Motor neuron (in vitro differentiated cells): ENCODE results near the gene CHERP. TPM values are rescaled to one million over a fixed set of nuclear protein-coding genes. Genes with fewer than 3 reads are reported as not detected.

Experiments
- ATAC-seq, 8 experiments: fragments of 200-7000 bp; cut with Tn5 transposase; replicated peaks in 6 of 8; 2 replicates each; pipeline ENCODE4 v1.8.0; 2021; ENCODE audit warnings: mild to moderate bottlenecking in 8 of 8, moderate library complexity in 8 of 8
- H3K27ac ChIP-seq, 2 donors: fragments of 250-450 bp; sonication (Bioruptor Pico); 2 replicates each; pipeline ENCODE4 v1.9.0; 2021; ENCODE audit warnings: antibody characterized with exemption in 2 of 2, mild to moderate bottlenecking in 2 of 2, moderate library complexity in 1 of 2
- H3K4me1 ChIP-seq, 2 donors: fragments of 250-450 bp; sonication (Bioruptor Pico); replicated peaks in 1 of 2; 2 replicates each; pipeline ENCODE4 v1.6.1; 2021; ENCODE audit warnings: antibody characterized with exemption in 2 of 2, mild to moderate bottlenecking in 2 of 2, moderate library complexity in 1 of 2
- H3K4me3 ChIP-seq, 5 donors: fragments of 250-450 bp; sonication (Bioruptor Pico); 2 replicates each; pipeline ENCODE4 v1.9.0; 2021; ENCODE audit warnings: antibody characterized with exemption in 5 of 5, mild to moderate bottlenecking in 5 of 5, moderate library complexity in 4 of 5
- WGBS, 10 experiments: fragments of 450-650 bp; shearing (Covaris generic); methylation state at CpG; one replicate each; pipeline ENCODE4 v1.0.0; 2022; 5-methylcytosine and 5-hydroxymethylcytosine counted together
- in situ Hi-C, 9 experiments: fragments of 400-800 bp; cut with MboI; loops; one replicate each; pipeline ENCODE4 v1.15.0; 2021; ENCODE audit warnings: low sequenced_read_pairs in 9 of 9, low pct_unique_long_range_greater_than_20kb in 2 of 9; ENCODE audit not compliant: unreplicated experiment in 9 of 9
- total RNA-seq, 8 experiments: library from RNA; unstranded; fragments of 300-600 nt; gene quantifications; 2 replicates each; pipeline versions ENCODE4 v1.2.3 to v1.2.4, GENCODE V29; 2022

Gene CHERP
- total RNA-seq, 8 experiments from 2014 or later, result 5.4 to 42.8 (median 14.1) TPM

- WGBS, 10 experiments, result 0 to 53% (median 31%) methylated on average over 1 to 6 of the region's 7 CpGs; no CpG with 5 or more reads in 1 of the 10 experiments
- ATAC-seq, result no peak
- H3K4me3 ChIP-seq, result peak overlapping the region; percentile 56 to 89 (median 76)
- in situ Hi-C loops, result no loop called here
- no peak overlapping the region for H3K27ac ChIP-seq
- H3K4me1 ChIP-seq, result peaks cover 6 to 10% of the 10 kb centered on the region in 2 donors
These were observed 71.7 kb downstream of the CHERP start for GRCh38 chr19:16470541-16470910.

Other genes starting within 250 kb of the CHERP start
- 1 to 10 TPM in 1 of 8 experiments, under 1 TPM in 5, not detected in 2; 0.13 to 1.3 (median 0.65) TPM for gene KLF2, start 217.6 kb downstream of the CHERP start, total RNA-seq
- gene EPS15L1, start 70.5 kb downstream of the CHERP start, total RNA-seq, result 10 to 100 TPM; 16.0 to 87.0 (median 26.2) TPM
- under 1 TPM in 4 of 8 experiments, not detected in 4; 0.16 to 0.43 (median 0.27) TPM for gene CALR3, start 46.3 kb downstream of the CHERP start, total RNA-seq
- 10 to 100 TPM in 1 of 8 experiments, 1 to 10 TPM in 7; 2.7 to 17.2 (median 5.0) TPM for gene C19orf44, start 46.0 kb downstream of the CHERP start, total RNA-seq
- 10 to 100 TPM; 19.5 to 37.4 (median 29.2) TPM for gene SLC35E1, start 30.0 kb upstream of the CHERP start, total RNA-seq
- gene MED26, start 85.8 kb upstream of the CHERP start, total RNA-seq, result 10 to 100 TPM in 2 of 8 experiments, 1 to 10 TPM in 6; 5.2 to 18.5 (median 7.0) TPM
- gene SMIM7, start 117.7 kb upstream of the CHERP start, total RNA-seq, result 10 to 100 TPM; 46.8 to 84.3 (median 68.3) TPM
- gene TMEM38A, start 118.7 kb upstream of the CHERP start, total RNA-seq, result 1 to 10 TPM; 1.2 to 7.4 (median 3.9) TPM
- gene NWD1, start 177.4 kb upstream of the CHERP start, total RNA-seq, result 1 to 10 TPM in 1 of 8 experiments, under 1 TPM in 7; 0.04 to 5.2 (median 0.10) TPM